IPS-15b (cell line): ENCODE results near the gene TERT.

Experiments
- H3K27me3 ChIP-seq: one replicate; pipeline ENCODE4 v1.6.1; 2013; ENCODE audit warnings: low read length; ENCODE audit not compliant: control insufficient read depth, insufficient read depth
- H3K36me3 ChIP-seq: one replicate; pipeline ENCODE4 v1.6.1; 2013; ENCODE audit warnings: low read length; ENCODE audit not compliant: control insufficient read depth, insufficient read depth
- H3K4me1 ChIP-seq: one replicate; pipeline ENCODE4 v1.6.1; 2013; ENCODE audit warnings: mild to moderate bottlenecking, low read length; ENCODE audit not compliant: control insufficient read depth, insufficient read depth
- H3K4me3 ChIP-seq: one replicate; pipeline ENCODE4 v1.5.1; 2013; ENCODE audit warnings: low read depth, low read length
- H3K9ac ChIP-seq: one replicate; pipeline ENCODE4 v1.6.1; 2013; ENCODE audit warnings: low read depth, mild to moderate bottlenecking, low read length
- H3K9me3 ChIP-seq: one replicate; pipeline ENCODE4 v1.6.1; 2013; ENCODE audit warnings: mild to moderate bottlenecking, low read length; ENCODE audit not compliant: control insufficient read depth, insufficient read depth

TERT gene

GRCh38 chr5:1314564-1314982 lies 19.7 kb upstream of the TERT start:
- no peak overlapping the region for H3K4me3 ChIP-seq
- H3K9ac ChIP-seq = no peak overlapping the region
- no peaks in the 10 kb centered on the region for H3K9me3 ChIP-seq
- H3K36me3 ChIP-seq = peaks cover 15% of the 10 kb centered on the region
- H3K4me1 ChIP-seq = peaks cover 12% of the 10 kb centered on the region
- H3K27me3 ChIP-seq = no peaks in the 10 kb centered on the region

- H3K4me3 ChIP-seq = no peak overlapping the region
- no peak overlapping the region for H3K9ac ChIP-seq
- H3K36me3 ChIP-seq = peaks cover 4% of the 10 kb centered on the region
- H3K4me1 ChIP-seq = peaks cover 12% of the 10 kb centered on the region
- no peaks in the 10 kb centered on the region for H3K9me3 ChIP-seq
- H3K27me3 ChIP-seq = no peaks in the 10 kb centered on the region
These were observed 18.3 kb upstream of the TERT start for GRCh38 chr5:1312993-1313833.

GRCh38 chr5:1312206-1312605 lies 17.3 kb upstream of the TERT start:
- Histone ChIP-seq H3K4me3 (no peak overlapping the region), H3K9me3 (no peaks in the 10 kb centered on the region), H3K4me1 (peaks cover 12% of the 10 kb centered on the region), H3K27me3 (no peaks in the 10 kb centered on the region), H3K36me3 (no peaks in the 10 kb centered on the region), H3K9ac (no peak overlapping the region)

- Histone ChIP-seq H3K36me3 (no peaks in the 10 kb centered on the region), H3K9ac (no peak overlapping the region), H3K4me3 (no peak overlapping the region), H3K9me3 (no peaks in the 10 kb centered on the region), H3K27me3 (no peaks in the 10 kb centered on the region), H3K4me1 (peaks cover 10% of the 10 kb centered on the region)
These were observed 16.7 kb upstream of the TERT start for GRCh38 chr5:1311439-1312055.

GRCh38 chr5:1310118-1310517 lies 15.2 kb upstream of the TERT start:
- Histone ChIP-seq H3K9ac (no peak overlapping the region), H3K36me3 (no peaks in the 10 kb centered on the region), H3K4me3 (no peak overlapping the region), H3K9me3 (no peaks in the 10 kb centered on the region), H3K27me3 (no peaks in the 10 kb centered on the region), H3K4me1 (no peaks in the 10 kb centered on the region)

- H3K4me1 ChIP-seq = no peaks in the 10 kb centered on the region
- no peak overlapping the region for H3K4me3 ChIP-seq
- no peak overlapping the region for H3K9ac ChIP-seq
- H3K36me3 ChIP-seq = no peaks in the 10 kb centered on the region
- H3K9me3 ChIP-seq = no peaks in the 10 kb centered on the region
- H3K27me3 ChIP-seq = no peaks in the 10 kb centered on the region
These were observed 9.2 kb upstream of the TERT start for GRCh38 chr5:1304033-1304432.

- Histone ChIP-seq H3K27me3 (no peaks in the 10 kb centered on the region), H3K4me1 (no peaks in the 10 kb centered on the region), H3K9me3 (no peaks in the 10 kb centered on the region), H3K9ac (no peak overlapping the region), H3K36me3 (no peaks in the 10 kb centered on the region), H3K4me3 (no peak overlapping the region)
These were observed 7.4 kb upstream of the TERT start for GRCh38 chr5:1302258-1302657.

- no peaks in the 10 kb centered on the region for H3K4me1 ChIP-seq
- no peaks in the 10 kb centered on the region for H3K36me3 ChIP-seq
- H3K9ac ChIP-seq = no peak overlapping the region
- H3K27me3 ChIP-seq = peaks cover 7% of the 10 kb centered on the region
- no peaks in the 10 kb centered on the region for H3K9me3 ChIP-seq
- no peak overlapping the region for H3K4me3 ChIP-seq
These were observed 5.8 kb upstream of the TERT start for GRCh38 chr5:1300581-1301083.

- H3K36me3 ChIP-seq = no peaks in the 10 kb centered on the region
- H3K9ac ChIP-seq = no peak overlapping the region
- H3K4me1 ChIP-seq = no peaks in the 10 kb centered on the region
- H3K9me3 ChIP-seq = no peaks in the 10 kb centered on the region
- peaks cover 9% of the 10 kb centered on the region for H3K27me3 ChIP-seq
- no peak overlapping the region for H3K4me3 ChIP-seq
These were observed 5.1 kb upstream of the TERT start for GRCh38 chr5:1299961-1300360.

GRCh38 chr5:1299511-1299850 lies 4.6 kb upstream of the TERT start:
- Histone ChIP-seq H3K4me1 (no peaks in the 10 kb centered on the region), H3K9ac (no peak overlapping the region), H3K27me3 (peaks cover 9% of the 10 kb centered on the region), H3K36me3 (no peaks in the 10 kb centered on the region), H3K4me3 (no peak overlapping the region), H3K9me3 (no peaks in the 10 kb centered on the region)

- Histone ChIP-seq H3K4me1 (no peaks in the 10 kb centered on the region), H3K36me3 (no peaks in the 10 kb centered on the region), H3K9ac (no peak overlapping the region), H3K27me3 (peaks cover 9% of the 10 kb centered on the region), H3K9me3 (no peaks in the 10 kb centered on the region), H3K4me3 (no peak overlapping the region)
These were observed 4.0 kb upstream of the TERT start for GRCh38 chr5:1298723-1299510.
